DND-41 (cell line): Measurements from ENCODE around the gene CHAT.

Source experiments
- ATAC-seq: fragments of 200-7000 bp; cut with Tn5 transposase; 3 replicates; pipeline ENCODE4 v1.9.1; 2021; ENCODE audit warnings: low read depth; ENCODE audit not compliant: insufficient read depth
- DNase-seq: peaks from one replicate; pipeline ENCODE4 v3.0.0-alpha.2; 2020
- H2AFZ ChIP-seq: 2 replicates; pipeline ENCODE4 v1.6.0; 2012; ENCODE audit warnings: low read depth, low read length
- H3K27ac ChIP-seq: 2 replicates; pipeline ENCODE4 v1.5.1; 2012; ENCODE audit warnings: low read length, inconsistent platforms
- H3K27me3 ChIP-seq: fragments of 200-600 bp; sonication (generic); 2 replicates; pipeline ENCODE4 v1.6.0; 2012; ENCODE audit warnings: low read length, mild to moderate bottlenecking, inconsistent platforms; ENCODE audit not compliant: insufficient read depth, poor library complexity
- H3K36me3 ChIP-seq: 2 replicates; pipeline ENCODE4 v1.5.1; 2012; ENCODE audit warnings: low read length, inconsistent platforms; ENCODE audit not compliant: insufficient read depth
- H3K4me1 ChIP-seq: 2 replicates; pipeline ENCODE4 v1.5.1; 2012; ENCODE audit warnings: mild to moderate bottlenecking, low read length; ENCODE audit not compliant: insufficient read depth
- H3K4me2 ChIP-seq: 2 replicates; pipeline ENCODE4 v1.6.0; 2012; ENCODE audit warnings: mild to moderate bottlenecking, moderate library complexity, low read length, inconsistent platforms; ENCODE audit not compliant: insufficient read depth
- H3K4me3 ChIP-seq, 2 experiments: fragments of 200-600 bp in 1 of 2; shearing (Covaris generic) in 1 of 2; 2 replicates each; pipeline ENCODE4 v1.5.1; 2012 to 2016; ENCODE audit warnings: inconsistent platforms in 2 of 2, low read length in 2 of 2, mild to moderate bottlenecking in 2 of 2, low read depth in 1 of 2, moderate library complexity in 1 of 2
- H3K79me2 ChIP-seq: 2 replicates; pipeline ENCODE4 v1.6.0; 2012; ENCODE audit warnings: low read length, inconsistent platforms; ENCODE audit not compliant: insufficient read depth
- H3K9ac ChIP-seq: 2 replicates; pipeline ENCODE4 v1.6.0; 2012; ENCODE audit warnings: low read depth, mild to moderate bottlenecking, inconsistent platforms, low read length, moderate library complexity
- H3K9me3 ChIP-seq: 2 replicates; pipeline ENCODE4 v1.5.1; 2012; ENCODE audit warnings: low read length, moderate library complexity, mild to moderate bottlenecking, inconsistent platforms; ENCODE audit not compliant: insufficient read depth, severe bottlenecking
- H4K20me1 ChIP-seq: 2 replicates; pipeline ENCODE4 v1.6.0; 2012; ENCODE audit warnings: low read length; ENCODE audit not compliant: insufficient read depth
- CTCF ChIP-seq: IDR thresholded peaks from 2 replicates; pipeline ENCODE4 v1.5.1; 2012; ENCODE audit warnings: borderline replicate concordance, low read length, moderate library complexity, mild to moderate bottlenecking; ENCODE audit not compliant: poor library complexity, severe bottlenecking; ENCODE audit errors: extremely low read depth
- EZH2 ChIP-seq: IDR thresholded peaks from 3 replicates; pipeline ENCODE4 v1.6.1; 2012; ENCODE audit warnings: borderline replicate concordance, low read depth, mild to moderate bottlenecking, moderate library complexity, low read length, inconsistent platforms; ENCODE audit not compliant: severe bottlenecking

CHAT gene

GRCh38 chr10:49643241-49644034, 29.6 kb downstream of the CHAT start:
- no peak overlapping the region for H3K27ac ChIP-seq

GRCh38 chr10:49644035-49644646, 30.3 kb downstream of the CHAT start:
- Histone ChIP-seq H3K4me1 (peaks cover 25% of the 10 kb centered on the region), H3K79me2 (no peaks in the 10 kb centered on the region), H3K4me2 (no peak overlapping the region), H3K4me3 (no peak overlapping the region), H3K9ac (no peak overlapping the region), H2AFZ (no peak overlapping the region), H4K20me1 (no peaks in the 10 kb centered on the region), H3K27ac (no peak overlapping the region), H3K27me3 (no peaks in the 10 kb centered on the region), H3K9me3 (no peaks in the 10 kb centered on the region), H3K36me3 (no peaks in the 10 kb centered on the region)
- no peak for DNase-seq
- no peak for ATAC-seq
- TF ChIP-seq CTCF (no peak), EZH2 (no peak)

More at GRCh38 chr10:49643241-49644034, 29.6 kb downstream of the CHAT start:
- Histone ChIP-seq H3K4me1 (peaks cover 18% of the 10 kb centered on the region), H3K36me3 (no peaks in the 10 kb centered on the region), H3K27me3 (no peaks in the 10 kb centered on the region), H3K79me2 (no peaks in the 10 kb centered on the region), H4K20me1 (no peaks in the 10 kb centered on the region), H3K4me2 (no peak overlapping the region), H2AFZ (no peak overlapping the region), H3K9me3 (no peaks in the 10 kb centered on the region), H3K4me3 (no peak overlapping the region), H3K9ac (no peak overlapping the region)
- DNase-seq: no peak
- no peak for TF ChIP-seq CTCF
- no peak for TF ChIP-seq EZH2
- ATAC-seq: no peak

GRCh38 chr10:49645417-49645816, 31.6 kb downstream of the CHAT start:
- Histone ChIP-seq H2AFZ (no peak overlapping the region), H3K9me3 (no peaks in the 10 kb centered on the region), H3K79me2 (no peaks in the 10 kb centered on the region), H3K4me3 (no peak overlapping the region), H3K27me3 (no peaks in the 10 kb centered on the region), H3K4me1 (peaks cover 37% of the 10 kb centered on the region), H3K27ac (no peak overlapping the region), H3K36me3 (no peaks in the 10 kb centered on the region), H4K20me1 (no peaks in the 10 kb centered on the region), H3K9ac (no peak overlapping the region), H3K4me2 (no peak overlapping the region)
- DNase-seq (no peak), ATAC-seq (no peak)
- TF ChIP-seq EZH2: no peak
- no peak for TF ChIP-seq CTCF
